Activated B cell treated with CpG ODN at 0.5 μM for 24 hours (primary cell): ENCODE results near the gene CAMSAP1. TPM values are rescaled to one million over a fixed set of nuclear protein-coding genes. Genes with fewer than 3 reads are reported as not detected.
"Not testable (repeated sequence)": the region's sequence is repeated elsewhere in the genome, so short reads cannot be mapped to it uniquely, and the experiment has no call there.

Source experiments
- ATAC-seq: fragments of 200-7000 bp; cut with Tn5 transposase; one replicate; pipeline ENCODE4 v1.10.0; 2021; ENCODE audit warnings: low read depth, mild to moderate bottlenecking, moderate library complexity
- CTCF ChIA-PET: fragments of 350-600 bp; sonication (Branson Sonifier 250); formaldehyde crosslinking; loops from one replicate; lab custom pipeline; 2021; ENCODE audit warnings: antibody characterized with exemption; lab: Charles Lee
- POLR2A ChIA-PET: fragments of 350-600 bp; sonication (Branson Sonifier 250); formaldehyde crosslinking; loops from one replicate; lab custom pipeline; 2021; ENCODE audit warnings: antibody characterized with exemption; lab: Charles Lee
- DNase-seq: peaks from one replicate; pipeline ENCODE4 v3.0.0; 2022
- H3K27ac Mint-ChIP-seq: one replicate; pipeline ENCODE4 v1.8.0; 2020; ENCODE audit warnings: mixed read lengths
- H3K27me3 Mint-ChIP-seq: one replicate; pipeline ENCODE4 v1.8.0; 2021; ENCODE audit warnings: mixed read lengths
- H3K36me3 Mint-ChIP-seq: one replicate; pipeline ENCODE4 v1.8.0; 2021; ENCODE audit warnings: low read depth, mixed read lengths
- H3K4me1 Mint-ChIP-seq: one replicate; pipeline ENCODE4 v1.8.0; 2021; ENCODE audit warnings: mixed read lengths
- H3K4me3 Mint-ChIP-seq: one replicate; pipeline ENCODE4 v1.8.0; 2020; ENCODE audit warnings: mild to moderate bottlenecking, mixed read lengths
- H3K9me3 Mint-ChIP-seq: one replicate; pipeline ENCODE4 v1.8.0; 2020; ENCODE audit warnings: mixed read lengths
- intact Hi-C: fragments of 100-400 bp; cut with micrococcal nuclease; formaldehyde crosslinking; loops from one replicate; pipeline ENCODE4 v1.15.1; 2024
- total RNA-seq: library from RNA; stranded (reverse); gene quantifications from 2 replicates; pipeline ENCODE4 v1.2.3, GENCODE V29; 2022
- TF ChIP-seq, protein P1 (sequence below): fragments of 200-600 bp; IDR thresholded peaks from one replicate; pipeline ENCODE4 v1.8.0; 2022; ENCODE audit warnings: antibody characterized with exemption, mild to moderate bottlenecking

The CAMSAP1 gene
- total RNA-seq, 1 donor from 2014 or later: 16.9 TPM

DNA sequence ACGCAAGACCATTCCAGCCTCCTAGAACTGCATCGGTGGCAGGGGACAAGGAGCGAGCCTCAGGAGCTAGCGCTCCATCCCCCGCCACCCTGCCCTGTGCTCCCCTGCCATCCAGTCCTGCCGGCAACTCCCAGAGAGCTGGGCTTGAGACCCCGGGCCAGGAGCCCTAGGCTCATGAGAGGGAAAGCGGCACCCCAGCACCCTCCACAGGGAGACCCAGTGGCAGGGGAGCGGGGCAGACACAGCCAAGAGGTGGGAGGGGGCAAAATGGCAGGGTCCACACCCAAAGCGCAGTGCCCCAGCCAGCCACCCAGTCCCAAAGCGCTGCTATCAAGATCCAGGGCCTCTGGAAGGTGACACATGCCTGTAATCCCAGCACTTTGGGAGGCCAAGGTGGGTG is 41.1 kb upstream of the CAMSAP1 start:
- CTCF ChIA-PET: interaction anchor here (0.6 kb wide), 1 partner anchor 196 kb away, joined by 3 read pairs; no protein-coding TSS in a partner anchor
- DNase-seq (no peak), ATAC-seq (no peak)
- POLR2A ChIA-PET: no interaction called here
- no peak overlapping the region for H3K27ac Mint-ChIP-seq
- TF ChIP-seq, protein P1, sequence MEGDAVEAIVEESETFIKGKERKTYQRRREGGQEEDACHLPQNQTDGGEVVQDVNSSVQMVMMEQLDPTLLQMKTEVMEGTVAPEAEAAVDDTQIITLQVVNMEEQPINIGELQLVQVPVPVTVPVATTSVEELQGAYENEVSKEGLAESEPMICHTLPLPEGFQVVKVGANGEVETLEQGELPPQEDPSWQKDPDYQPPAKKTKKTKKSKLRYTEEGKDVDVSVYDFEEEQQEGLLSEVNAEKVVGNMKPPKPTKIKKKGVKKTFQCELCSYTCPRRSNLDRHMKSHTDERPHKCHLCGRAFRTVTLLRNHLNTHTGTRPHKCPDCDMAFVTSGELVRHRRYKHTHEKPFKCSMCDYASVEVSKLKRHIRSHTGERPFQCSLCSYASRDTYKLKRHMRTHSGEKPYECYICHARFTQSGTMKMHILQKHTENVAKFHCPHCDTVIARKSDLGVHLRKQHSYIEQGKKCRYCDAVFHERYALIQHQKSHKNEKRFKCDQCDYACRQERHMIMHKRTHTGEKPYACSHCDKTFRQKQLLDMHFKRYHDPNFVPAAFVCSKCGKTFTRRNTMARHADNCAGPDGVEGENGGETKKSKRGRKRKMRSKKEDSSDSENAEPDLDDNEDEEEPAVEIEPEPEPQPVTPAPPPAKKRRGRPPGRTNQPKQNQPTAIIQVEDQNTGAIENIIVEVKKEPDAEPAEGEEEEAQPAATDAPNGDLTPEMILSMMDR: no peak
- no peaks in the 10 kb centered on the region for H3K27me3 Mint-ChIP-seq
- no peaks in the 10 kb centered on the region for H3K4me1 Mint-ChIP-seq
- no peaks in the 10 kb centered on the region for H3K9me3 Mint-ChIP-seq
- peaks cover 75% of the 10 kb centered on the region for H3K36me3 Mint-ChIP-seq
- intact Hi-C loops: no loop called here
- H3K4me3 Mint-ChIP-seq: no peak overlapping the region

DNA sequence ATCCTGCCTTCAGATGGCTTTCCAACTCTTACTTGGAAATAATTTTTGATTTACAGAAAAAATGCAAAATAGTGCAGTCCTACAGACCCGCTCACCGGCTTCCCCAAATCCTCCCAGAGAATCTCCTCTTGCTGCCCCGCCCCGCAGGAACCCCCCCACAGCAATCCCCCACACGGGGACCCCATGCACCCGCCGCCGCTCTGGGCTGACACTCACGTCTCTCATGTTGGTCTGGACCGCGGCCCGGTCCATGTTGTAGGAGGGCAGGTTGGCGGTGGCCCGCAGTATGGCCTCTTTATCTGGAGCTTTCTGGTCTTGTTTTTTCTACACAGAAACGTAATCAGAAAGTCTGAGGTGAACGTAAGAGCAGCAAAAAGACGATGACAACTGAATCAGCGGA is 40.2 kb upstream of the CAMSAP1 start:
- Mint-ChIP-seq H3K36me3 (peaks cover 78% of the 10 kb centered on the region), H3K27ac (no peak overlapping the region), H3K27me3 (no peaks in the 10 kb centered on the region), H3K9me3 (no peaks in the 10 kb centered on the region), H3K4me1 (peaks cover 2% of the 10 kb centered on the region), H3K4me3 (no peak overlapping the region)
- CTCF ChIA-PET: no interaction called here
- TF ChIP-seq, protein P1: no peak
- ATAC-seq (no peak), DNase-seq (no peak)
- POLR2A ChIA-PET: interaction anchor here (0.5 kb wide), 1 partner anchor 23 kb away, joined by 3 read pairs; no protein-coding TSS in a partner anchor
- intact Hi-C loops: no loop called here

DNA sequence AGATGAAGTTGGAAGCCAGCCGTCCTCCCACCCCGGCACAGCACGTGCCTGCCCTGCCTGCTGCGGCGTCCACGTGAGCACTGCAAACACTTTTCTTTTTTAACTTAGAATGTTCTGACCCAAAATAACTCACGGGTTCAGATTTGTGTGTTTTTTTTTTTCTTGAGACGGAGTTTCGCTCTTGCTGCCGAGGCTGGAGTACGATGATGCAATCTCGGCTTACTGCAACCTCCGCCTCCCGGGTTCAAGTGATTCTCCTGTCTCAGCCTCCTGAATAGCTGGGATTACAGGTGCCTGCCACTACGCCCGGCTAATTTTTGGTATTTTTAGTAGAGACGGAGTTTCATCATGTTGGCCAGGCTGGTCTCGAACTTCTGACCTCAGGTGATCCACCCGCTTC is 39.8 kb upstream of the CAMSAP1 start:
- H3K4me3 Mint-ChIP-seq, ATAC-seq, H3K9me3 Mint-ChIP-seq, H3K4me1 Mint-ChIP-seq, POLR2A ChIA-PET, intact Hi-C loops, H3K27me3 Mint-ChIP-seq, CTCF ChIA-PET, DNase-seq, H3K27ac Mint-ChIP-seq: not testable (repeated sequence)
- H3K36me3 Mint-ChIP-seq: peaks cover 75% of the 10 kb centered on the region

DNA sequence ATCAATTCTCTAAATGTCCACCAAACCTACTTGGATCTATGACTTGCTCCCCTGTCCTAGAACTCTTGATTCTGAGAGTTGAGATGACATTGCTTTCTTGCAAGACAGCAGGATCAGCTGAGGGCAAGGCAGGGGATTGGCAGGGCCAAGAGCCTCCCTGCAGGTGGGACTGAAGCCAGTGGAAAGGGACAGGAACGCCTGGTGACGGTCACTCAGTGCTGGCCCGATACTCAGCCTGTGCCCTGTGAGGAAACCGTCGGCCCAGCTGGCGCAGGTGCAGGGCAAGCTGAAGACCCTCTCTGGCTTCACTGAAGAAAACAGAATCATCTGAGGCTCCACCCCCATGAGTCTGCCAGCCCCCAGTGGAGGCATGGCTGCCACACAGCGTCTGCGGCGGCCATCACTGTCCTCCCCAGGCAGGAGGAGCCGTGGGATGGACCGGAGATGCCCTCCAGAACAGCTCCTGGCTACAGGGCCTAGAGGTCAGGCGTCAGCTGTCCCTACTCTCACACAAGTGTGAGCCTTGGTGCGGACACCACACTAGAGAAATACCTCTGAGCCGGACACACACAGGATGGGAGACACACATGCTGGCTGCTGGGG is 39.1 kb upstream of the CAMSAP1 start:
- Mint-ChIP-seq H3K4me3 (no peak overlapping the region), H3K36me3 (peaks cover 75% of the 10 kb centered on the region), H3K4me1 (peaks cover 2% of the 10 kb centered on the region), H3K27me3 (no peaks in the 10 kb centered on the region), H3K27ac (no peak overlapping the region), H3K9me3 (no peaks in the 10 kb centered on the region)
- no peak for ATAC-seq
- TF ChIP-seq, protein P1: no peak
- intact Hi-C loops: no loop called here
- DNase-seq: no peak
- POLR2A ChIA-PET: no interaction called here
- CTCF ChIA-PET: no interaction called here

DNA sequence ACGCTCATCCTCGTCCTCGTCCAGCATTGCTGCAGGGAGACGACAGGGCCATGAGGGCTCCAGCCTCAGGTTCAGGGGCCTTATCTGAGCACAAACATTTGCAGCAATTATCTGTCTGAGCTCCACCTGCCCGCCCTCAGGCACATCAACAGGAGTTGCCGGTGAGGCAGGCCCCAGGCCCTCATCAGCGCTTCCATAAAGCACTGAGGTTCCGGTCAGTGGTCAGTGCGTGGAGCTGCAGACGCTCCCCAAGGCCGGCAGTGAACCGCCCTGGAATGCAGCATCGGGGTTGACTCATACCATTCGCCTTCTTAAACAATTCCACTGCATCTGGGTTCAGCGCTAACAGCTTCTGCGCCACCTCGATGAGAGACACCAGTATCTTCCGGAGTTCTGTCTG is 38.6 kb upstream of the CAMSAP1 start:
- Mint-ChIP-seq H3K36me3 (peaks cover 75% of the 10 kb centered on the region), H3K27ac (no peak overlapping the region), H3K4me1 (peaks cover 2% of the 10 kb centered on the region), H3K9me3 (no peaks in the 10 kb centered on the region), H3K27me3 (no peaks in the 10 kb centered on the region), H3K4me3 (no peak overlapping the region)
- ATAC-seq (no peak), DNase-seq (no peak)
- ChIA-PET CTCF (no interaction called here), POLR2A (no interaction called here)
- intact Hi-C loops: no loop called here
- TF ChIP-seq, protein P1: no peak
